ENCODE results near the gene SPTAN1.
"Not testable (repeated sequence)": the region's sequence is repeated elsewhere in the genome, so short reads cannot be mapped to it uniquely, and the experiment has no call there.

The SPTAN1 gene

GRCh38 chr9:128552153-128552743 lies at the start of gene SPTAN1:
SPTAN1 (plus strand) TSS chr9:128552587; CDS start chr9:128566741, 14,154 bp downstream.
- peak; percentile 88 for DNase-seq

- DNase-seq, result not testable (repeated sequence)
Measured at GRCh38 chr9:128503415-128503825, 49.0 kb upstream of the SPTAN1 start.

- no peak for DNase-seq
Measured at GRCh38 chr9:128503870-128504269, 48.5 kb upstream of the SPTAN1 start.

- peak; percentile 83 for DNase-seq
Measured at GRCh38 chr9:128504485-128505413, 47.6 kb upstream of the SPTAN1 start, which contains the start of gene GLE1. GLE1 (plus strand) TSS chr9:128504719; CDS start chr9:128504806, 87 bp downstream.

GRCh38 chr9:128505414-128505765 lies 47.0 kb upstream of the SPTAN1 start:
- DNase-seq, result no peak

GRCh38 chr9:128505906-128506305 lies 46.5 kb upstream of the SPTAN1 start:
- DNase-seq, result not testable (repeated sequence)

GRCh38 chr9:128512820-128513219 lies 39.6 kb upstream of the SPTAN1 start:
- DNase-seq, result no peak

GRCh38 chr9:128521956-128522355 lies 30.4 kb upstream of the SPTAN1 start:
- no peak for DNase-seq

GRCh38 chr9:128523199-128523925 lies 29.0 kb upstream of the SPTAN1 start:
- DNase-seq, result no peak

- no peak for DNase-seq
Measured at GRCh38 chr9:128526720-128527119, 25.7 kb upstream of the SPTAN1 start.

- no peak for DNase-seq
Measured at GRCh38 chr9:128528445-128529160, 23.8 kb upstream of the SPTAN1 start.

GRCh38 chr9:128529191-128529590 lies 23.2 kb upstream of the SPTAN1 start:
- DNase-seq, result no peak

GRCh38 chr9:128532581-128532980 lies 19.8 kb upstream of the SPTAN1 start:
- DNase-seq, result no peak

GRCh38 chr9:128540634-128541360 lies 11.6 kb upstream of the SPTAN1 start:
- DNase-seq, result no peak

GRCh38 chr9:128546504-128546903 lies 5.9 kb upstream of the SPTAN1 start:
- no peak for DNase-seq

GRCh38 chr9:128548876-128549275 lies 3.5 kb upstream of the SPTAN1 start:
- DNase-seq, result no peak

- no peak for DNase-seq
Measured at GRCh38 chr9:128550226-128550625, 2.2 kb upstream of the SPTAN1 start.

GRCh38 chr9:128550770-128551656 lies 1.4 kb upstream of the SPTAN1 start:
- no peak for DNase-seq

- DNase-seq, result no peak
Measured at GRCh38 chr9:128551657-128552152, 682 bp upstream of the SPTAN1 start.

GRCh38 chr9:128552744-128553440 lies 505 bp downstream of the SPTAN1 start:
- DNase-seq, result peak; percentile 32
